Gastrocnemius medialis (tissue), 4 donors: Measurements from ENCODE around the gene BCL2L14. TPM values are rescaled to one million over a fixed set of nuclear protein-coding genes. Genes with fewer than 3 reads are reported as not detected.

Experiments
- ATAC-seq, 2 donors: fragments of 150-250 bp; one replicate each; pipeline ENCODE4 v1.9.1; 2016
- DNase-seq, 2 donors: peaks; one replicate each; pipeline ENCODE4 v3.0.0-alpha.2; 2019
- H3K27ac ChIP-seq, 4 donors: fragments of 200-600 bp; sonication (generic); 1 replicate in 1 of 4; 2 replicates in 3 of 4; pipeline ENCODE4 v1.5.1; 2016 to 2018; ENCODE audit warnings: mild to moderate bottlenecking in 2 of 4, moderate library complexity in 1 of 4
- H3K27me3 ChIP-seq, 3 donors: fragments of 200-600 bp; sonication (generic) in 2 of 3; 1 replicate in 1 of 3; 2 replicates in 2 of 3; pipeline versions ENCODE4 v1.5.1 to v1.6.0; 2016 to 2019; ENCODE audit warnings: mild to moderate bottlenecking in 1 of 3, moderate library complexity in 1 of 3
- H3K36me3 ChIP-seq, 2 donors: fragments of 200-600 bp; sonication (generic) in 1 of 2; one replicate each; pipeline ENCODE4 v1.5.1; 2017 to 2018
- H3K4me1 ChIP-seq, 2 donors: fragments of 200-600 bp; sonication (generic) in 1 of 2; one replicate each; pipeline ENCODE4 v1.5.1; 2016 to 2017; ENCODE audit warnings: mild to moderate bottlenecking in 2 of 2
- H3K4me3 ChIP-seq, 4 donors: fragments of 200-600 bp; sonication (generic) in 3 of 4; 1 replicate in 1 of 4; 2 replicates in 3 of 4; pipeline ENCODE4 v1.5.1; 2016 to 2019; ENCODE audit warnings: mild to moderate bottlenecking in 2 of 4
- H3K9me3 ChIP-seq, 3 donors: fragments of 200-600 bp; sonication (generic) in 2 of 3; 1 replicate in 1 of 3; 2 replicates in 2 of 3; pipeline ENCODE4 v1.5.1; 2016 to 2019
- POLR2A ChIP-seq, 2 donors: fragments of 450-650 bp; IDR thresholded peaks; one replicate each; pipeline ENCODE4 v1.6.1; 2017; ENCODE audit warnings: antibody characterized with exemption in 2 of 2, mild to moderate bottlenecking in 2 of 2, moderate library complexity in 2 of 2
- in situ Hi-C, 4 donors: fragments of 200-750 bp; cut with MboI; loops; one replicate each; pipeline versions ENCODE4 v1.15.0 to v1.8.0; 2017; ENCODE audit warnings: low sequenced_read_pairs in 4 of 4
- intact Hi-C: fragments of 100-400 bp; cut with DNase I; formaldehyde crosslinking; loops from one replicate; pipeline ENCODE4 v1.15.1; 2023; ENCODE audit warnings: low total_unique reads
- total RNA-seq, 4 donors: library from RNA; depleted of rRNA; stranded (reverse); fragments of >200 nt; gene quantifications; one replicate each; pipeline versions ENCODE4 v1.1.0 to v1.2.3, GENCODE V29; 2016
- TF ChIP-seq, protein P1 (sequence below), 5 experiments: fragments of 450-650 bp in 3 of 5; fragments of 200-600 bp in 2 of 5; sonication (generic) in 2 of 5; IDR thresholded peaks in 4 of 5; conservative IDR thresholded peaks in 1 of 5; 1 replicate in 4 of 5; 2 replicates in 1 of 5; pipeline ENCODE4 v1.5.1; 2016 to 2019; ENCODE audit warnings: antibody characterized with exemption in 5 of 5, mild to moderate bottlenecking in 3 of 5, moderate library complexity in 3 of 5

The BCL2L14 gene
- total RNA-seq, 4 donors from 2014 or later, result not detected

DNA sequence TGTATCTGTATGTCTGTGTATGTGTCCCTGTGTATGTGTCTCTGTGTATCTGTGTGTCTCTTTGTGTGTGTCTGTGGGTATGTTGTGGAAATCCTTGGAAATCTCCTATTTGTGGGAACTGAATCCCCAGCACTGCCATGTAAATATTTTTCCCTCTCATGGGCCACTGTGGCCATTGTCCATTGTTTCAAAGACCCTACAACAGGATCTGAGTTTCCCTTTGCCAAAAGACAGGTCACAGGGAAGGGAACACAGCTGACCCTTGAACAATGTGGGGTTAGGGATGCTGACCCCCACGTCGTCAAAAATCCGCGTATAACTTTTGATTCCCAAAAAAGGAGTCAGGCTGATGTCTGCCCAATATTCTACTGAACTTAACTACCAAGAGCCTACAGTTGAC is 22.5 kb upstream of the BCL2L14 start:
- in situ Hi-C loops (no loop called here), intact Hi-C loops (no loop called here)
- Histone ChIP-seq H3K4me1 (no peaks in the 10 kb centered on the region), H3K4me3 (no peak overlapping the region), H3K27me3 (no peaks in the 10 kb centered on the region), H3K36me3 (no peaks in the 10 kb centered on the region), H3K9me3 (no peaks in the 10 kb centered on the region), H3K27ac (no peak overlapping the region)
- ATAC-seq (no peak), DNase-seq (no peak)
- no peak for TF ChIP-seq POLR2A (IDR thresholded peaks at IDR 0.05)
- TF ChIP-seq, protein P1, sequence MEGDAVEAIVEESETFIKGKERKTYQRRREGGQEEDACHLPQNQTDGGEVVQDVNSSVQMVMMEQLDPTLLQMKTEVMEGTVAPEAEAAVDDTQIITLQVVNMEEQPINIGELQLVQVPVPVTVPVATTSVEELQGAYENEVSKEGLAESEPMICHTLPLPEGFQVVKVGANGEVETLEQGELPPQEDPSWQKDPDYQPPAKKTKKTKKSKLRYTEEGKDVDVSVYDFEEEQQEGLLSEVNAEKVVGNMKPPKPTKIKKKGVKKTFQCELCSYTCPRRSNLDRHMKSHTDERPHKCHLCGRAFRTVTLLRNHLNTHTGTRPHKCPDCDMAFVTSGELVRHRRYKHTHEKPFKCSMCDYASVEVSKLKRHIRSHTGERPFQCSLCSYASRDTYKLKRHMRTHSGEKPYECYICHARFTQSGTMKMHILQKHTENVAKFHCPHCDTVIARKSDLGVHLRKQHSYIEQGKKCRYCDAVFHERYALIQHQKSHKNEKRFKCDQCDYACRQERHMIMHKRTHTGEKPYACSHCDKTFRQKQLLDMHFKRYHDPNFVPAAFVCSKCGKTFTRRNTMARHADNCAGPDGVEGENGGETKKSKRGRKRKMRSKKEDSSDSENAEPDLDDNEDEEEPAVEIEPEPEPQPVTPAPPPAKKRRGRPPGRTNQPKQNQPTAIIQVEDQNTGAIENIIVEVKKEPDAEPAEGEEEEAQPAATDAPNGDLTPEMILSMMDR (IDR thresholded peaks at IDR 0.05 in 4 of 5, conservative IDR thresholded peaks at IDR 0.05 in 1 of 5), result no peak

DNA sequence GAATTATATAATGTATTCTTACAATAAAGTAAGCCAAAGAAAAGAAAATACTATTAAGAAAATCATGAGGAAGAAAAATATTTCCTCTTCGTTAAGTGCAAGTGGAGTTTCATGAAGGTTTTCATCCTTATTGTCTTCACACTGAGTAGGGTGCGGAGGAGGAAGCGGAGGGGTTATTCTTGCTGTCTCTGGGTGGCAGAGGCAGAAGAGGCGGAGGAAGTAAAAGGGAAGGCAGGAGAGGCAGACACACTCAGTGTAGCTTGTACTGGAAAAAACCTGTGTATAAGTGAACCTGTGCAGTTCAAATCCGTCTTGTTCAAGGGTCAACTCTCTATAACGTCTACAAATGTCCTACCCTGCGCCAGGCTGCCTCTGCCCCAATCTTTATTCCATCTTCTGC is 22.0 kb upstream of the BCL2L14 start:
- intact Hi-C loops (no loop called here), in situ Hi-C loops (no loop called here)
- Histone ChIP-seq H3K4me1 (no peaks in the 10 kb centered on the region), H3K9me3 (no peaks in the 10 kb centered on the region), H3K36me3 (no peaks in the 10 kb centered on the region), H3K27ac (no peak overlapping the region), H3K27me3 (no peaks in the 10 kb centered on the region), H3K4me3 (no peak overlapping the region)
- TF ChIP-seq POLR2A (IDR thresholded peaks at IDR 0.05), result no peak
- TF ChIP-seq, protein P1 (IDR thresholded peaks at IDR 0.05 in 4 of 5, conservative IDR thresholded peaks at IDR 0.05 in 1 of 5), result no peak
- ATAC-seq (no peak), DNase-seq (no peak)

DNA sequence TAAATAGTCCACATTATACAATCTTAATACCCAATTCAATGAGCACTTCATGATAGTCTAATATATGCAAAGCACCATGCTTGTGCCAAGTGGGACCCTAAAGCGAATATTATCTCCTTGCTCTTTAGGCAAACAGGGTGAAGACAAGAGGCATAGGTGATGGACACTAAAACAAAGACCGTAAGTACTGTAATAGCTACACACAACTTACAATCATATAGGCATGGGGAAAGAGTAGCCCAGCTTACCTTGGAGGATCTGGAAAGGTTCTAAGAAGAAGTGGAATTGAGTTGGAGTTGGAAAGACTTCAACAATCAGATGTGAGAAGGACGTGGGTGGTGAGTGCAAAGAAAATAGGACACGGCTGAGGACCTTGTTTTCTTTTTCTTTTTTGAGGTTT is 19.1 kb upstream of the BCL2L14 start:
- DNase-seq (no peak), ATAC-seq (no peak)
- Histone ChIP-seq H3K4me1 (no peaks in the 10 kb centered on the region), H3K27me3 (no peaks in the 10 kb centered on the region), H3K36me3 (no peaks in the 10 kb centered on the region), H3K4me3 (no peak overlapping the region), H3K9me3 (no peaks in the 10 kb centered on the region), H3K27ac (no peak overlapping the region)
- TF ChIP-seq, protein P1 (IDR thresholded peaks at IDR 0.05 in 4 of 5, conservative IDR thresholded peaks at IDR 0.05 in 1 of 5), result no peak
- no peak for TF ChIP-seq POLR2A (IDR thresholded peaks at IDR 0.05)
- intact Hi-C loops (no loop called here), in situ Hi-C loops (no loop called here)

DNA sequence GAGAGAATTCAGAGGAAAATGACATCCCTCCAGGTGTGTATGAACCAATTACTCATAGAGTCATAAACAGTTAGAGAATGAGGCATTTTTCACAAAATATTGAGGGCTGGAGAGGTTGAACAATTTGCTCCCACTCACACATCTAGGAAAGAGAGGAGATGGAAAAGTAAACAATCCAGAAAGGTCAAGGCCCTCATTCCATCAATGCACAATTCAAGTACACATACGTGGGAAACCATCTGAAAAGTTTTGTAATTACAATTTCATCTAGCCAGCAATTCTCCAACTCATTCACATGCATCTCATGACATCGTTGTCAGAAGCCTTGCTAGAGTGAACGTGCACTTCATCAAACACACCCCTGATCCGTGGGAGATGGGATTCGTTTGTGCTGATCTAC is 15.7 kb upstream of the BCL2L14 start:
- no peak for TF ChIP-seq POLR2A (IDR thresholded peaks at IDR 0.05)
- TF ChIP-seq, protein P1 (IDR thresholded peaks at IDR 0.05 in 4 of 5, conservative IDR thresholded peaks at IDR 0.05 in 1 of 5), result no peak
- no peaks in the 10 kb centered on the region for H3K27me3 ChIP-seq
- DNase-seq, result no peak
- in situ Hi-C loops (no loop called here), intact Hi-C loops (no loop called here)
- H3K27ac ChIP-seq, result no peak overlapping the region
- no peak overlapping the region for H3K4me3 ChIP-seq
- no peaks in the 10 kb centered on the region for H3K9me3 ChIP-seq
- H3K36me3 ChIP-seq, result no peaks in the 10 kb centered on the region
- no peaks in the 10 kb centered on the region for H3K4me1 ChIP-seq
- ATAC-seq, result no peak

DNA sequence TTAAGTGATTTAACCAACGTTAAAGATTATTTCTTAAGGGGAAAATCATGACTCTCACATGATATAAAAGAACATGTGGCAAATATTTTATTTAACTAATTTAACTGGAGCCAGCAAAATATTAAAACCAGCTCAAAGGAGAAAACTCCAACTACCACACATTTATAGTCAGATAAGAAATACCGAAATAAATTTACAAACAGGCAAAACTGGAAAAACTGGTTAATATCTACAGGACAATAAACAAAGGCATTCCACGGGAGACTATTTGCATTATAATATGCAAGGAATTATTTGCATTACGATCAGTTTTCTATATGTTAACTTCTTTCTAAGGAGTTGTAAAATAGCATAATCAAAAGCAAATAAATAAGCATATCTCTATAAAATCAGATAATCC is 13.8 kb upstream of the BCL2L14 start:
- H3K27ac ChIP-seq, result no peak overlapping the region
- no peaks in the 10 kb centered on the region for H3K27me3 ChIP-seq
- intact Hi-C loops, result no loop called here
- H3K9me3 ChIP-seq, result no peaks in the 10 kb centered on the region
- in situ Hi-C loops, result no loop called here
- TF ChIP-seq, protein P1 (IDR thresholded peaks at IDR 0.05 in 4 of 5, conservative IDR thresholded peaks at IDR 0.05 in 1 of 5), result no peak
- TF ChIP-seq POLR2A (IDR thresholded peaks at IDR 0.05), result no peak
- H3K4me1 ChIP-seq, result no peaks in the 10 kb centered on the region
- no peak overlapping the region for H3K4me3 ChIP-seq
- ATAC-seq, result no peak
- H3K36me3 ChIP-seq, result no peaks in the 10 kb centered on the region
- no peak for DNase-seq
